PC-9 (cell line): ENCODE results near the gene FOXP1.

Source experiments
- EZH2 ChIP-seq: fragments of 200-600 bp; sonication (generic); IDR thresholded peaks from 2 replicates; pipeline ENCODE4 v1.8.0; 2017; ENCODE audit warnings: antibody characterized with exemption, low read depth
- TF ChIP-seq, protein P1 (sequence below): fragments of 200-600 bp; sonication (generic); conservative IDR thresholded peaks from 2 replicates; pipeline ENCODE4 v1.6.1; 2017; ENCODE audit warnings: mixed run types, antibody characterized with exemption, mild to moderate bottlenecking, moderate library complexity

DNA sequence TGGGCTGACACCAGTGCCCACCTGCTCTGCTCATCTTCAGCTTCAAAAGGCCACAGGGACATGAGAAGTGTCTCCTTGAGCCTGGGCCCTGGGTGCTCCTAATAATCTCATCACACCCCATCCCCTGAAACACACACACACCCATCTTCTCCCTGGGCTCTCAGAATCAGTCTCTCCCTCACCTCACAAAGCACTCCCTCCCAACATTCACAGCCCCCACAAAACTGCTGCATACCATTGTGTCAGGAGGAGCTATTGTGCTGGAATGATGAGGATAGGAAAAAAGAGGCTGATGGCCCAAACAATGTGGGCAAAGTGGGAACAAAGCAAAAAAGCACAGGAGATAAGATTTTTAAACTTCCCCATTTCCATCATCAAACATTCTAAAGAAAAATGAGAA, 16.8 kb downstream of the FOXP1 start:
- TF ChIP-seq, protein P1, sequence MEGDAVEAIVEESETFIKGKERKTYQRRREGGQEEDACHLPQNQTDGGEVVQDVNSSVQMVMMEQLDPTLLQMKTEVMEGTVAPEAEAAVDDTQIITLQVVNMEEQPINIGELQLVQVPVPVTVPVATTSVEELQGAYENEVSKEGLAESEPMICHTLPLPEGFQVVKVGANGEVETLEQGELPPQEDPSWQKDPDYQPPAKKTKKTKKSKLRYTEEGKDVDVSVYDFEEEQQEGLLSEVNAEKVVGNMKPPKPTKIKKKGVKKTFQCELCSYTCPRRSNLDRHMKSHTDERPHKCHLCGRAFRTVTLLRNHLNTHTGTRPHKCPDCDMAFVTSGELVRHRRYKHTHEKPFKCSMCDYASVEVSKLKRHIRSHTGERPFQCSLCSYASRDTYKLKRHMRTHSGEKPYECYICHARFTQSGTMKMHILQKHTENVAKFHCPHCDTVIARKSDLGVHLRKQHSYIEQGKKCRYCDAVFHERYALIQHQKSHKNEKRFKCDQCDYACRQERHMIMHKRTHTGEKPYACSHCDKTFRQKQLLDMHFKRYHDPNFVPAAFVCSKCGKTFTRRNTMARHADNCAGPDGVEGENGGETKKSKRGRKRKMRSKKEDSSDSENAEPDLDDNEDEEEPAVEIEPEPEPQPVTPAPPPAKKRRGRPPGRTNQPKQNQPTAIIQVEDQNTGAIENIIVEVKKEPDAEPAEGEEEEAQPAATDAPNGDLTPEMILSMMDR = no peak
- no peak for TF ChIP-seq EZH2
